HCT116 (cell line): ENCODE results near the gene CYB5B.

Experiments
- CBX3 ChIP-seq: IDR thresholded peaks from 2 replicates; pipeline ENCODE4 v1.6.1; 2012; ENCODE audit warnings: low read depth
- CEBPB ChIP-seq: IDR thresholded peaks from 2 replicates; pipeline ENCODE4 v1.6.1; 2012; ENCODE audit warnings: low read depth
- EZH2 ChIP-seq: fragments of 200-600 bp; sonication (generic); IDR thresholded peaks from 2 replicates; pipeline ENCODE4 v1.6.1; 2017; ENCODE audit warnings: antibody characterized with exemption, mixed run types
- POLR2A ChIP-seq: IDR thresholded peaks from 2 replicates; pipeline ENCODE4 v1.7.0; 2011; ENCODE audit warnings: borderline replicate concordance; ENCODE audit not compliant: insufficient read depth, insufficient read length; ENCODE audit errors: extremely low read depth
- SIN3A ChIP-seq: IDR thresholded peaks from 2 replicates; pipeline ENCODE4 v1.6.1; 2012; ENCODE audit warnings: low read depth
- TCF7L2 ChIP-seq: IDR thresholded peaks from 2 replicates; pipeline ENCODE4 v1.7.0; 2011; ENCODE audit warnings: borderline replicate concordance, inconsistent platforms; ENCODE audit not compliant: insufficient read depth, insufficient read length; ENCODE audit errors: extremely low read depth
- TF ChIP-seq, protein P1 (sequence below), 3 experiments: fragments of 200-600 bp in 1 of 3; sonication (generic) in 1 of 3; IDR thresholded peaks in 2 of 3; conservative IDR thresholded peaks in 1 of 3; 2 replicates each; pipeline ENCODE4 v1.5.1; 2012 to 2017; ENCODE audit warnings: low read depth in 2 of 3, low read length in 2 of 3, antibody characterized with exemption in 1 of 3, borderline replicate concordance in 1 of 3, control low read depth in 1 of 3, mild to moderate bottlenecking in 1 of 3, mixed read lengths in 1 of 3, mixed run types in 1 of 3, moderate library complexity in 1 of 3; ENCODE audit not compliant: insufficient read depth in 1 of 3
- TF ChIP-seq, protein P2 (sequence below): IDR thresholded peaks from 2 replicates; pipeline ENCODE4 v1.6.1; 2012; ENCODE audit warnings: low read depth

DNA sequence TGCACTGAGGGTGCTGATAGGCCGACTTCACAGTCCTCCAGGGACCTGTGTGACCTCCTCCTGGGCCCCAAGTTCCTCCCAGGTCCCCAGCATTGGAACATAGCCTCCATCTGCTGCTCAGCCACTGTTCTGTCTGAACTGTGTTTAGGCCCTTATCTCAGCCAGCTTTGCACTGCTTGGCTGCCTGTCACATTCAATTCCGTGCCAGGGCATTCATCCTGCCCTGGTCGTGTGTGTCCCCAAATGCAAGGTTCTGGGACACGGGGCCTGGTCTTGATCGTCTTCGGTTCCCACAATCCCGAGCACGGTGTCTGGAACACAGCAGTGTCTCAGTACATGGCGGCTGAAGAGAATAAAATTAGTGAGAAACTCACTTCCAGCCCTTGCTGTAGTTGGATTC, 71.4 kb downstream of the CYB5B start:
- TF ChIP-seq, protein P1, sequence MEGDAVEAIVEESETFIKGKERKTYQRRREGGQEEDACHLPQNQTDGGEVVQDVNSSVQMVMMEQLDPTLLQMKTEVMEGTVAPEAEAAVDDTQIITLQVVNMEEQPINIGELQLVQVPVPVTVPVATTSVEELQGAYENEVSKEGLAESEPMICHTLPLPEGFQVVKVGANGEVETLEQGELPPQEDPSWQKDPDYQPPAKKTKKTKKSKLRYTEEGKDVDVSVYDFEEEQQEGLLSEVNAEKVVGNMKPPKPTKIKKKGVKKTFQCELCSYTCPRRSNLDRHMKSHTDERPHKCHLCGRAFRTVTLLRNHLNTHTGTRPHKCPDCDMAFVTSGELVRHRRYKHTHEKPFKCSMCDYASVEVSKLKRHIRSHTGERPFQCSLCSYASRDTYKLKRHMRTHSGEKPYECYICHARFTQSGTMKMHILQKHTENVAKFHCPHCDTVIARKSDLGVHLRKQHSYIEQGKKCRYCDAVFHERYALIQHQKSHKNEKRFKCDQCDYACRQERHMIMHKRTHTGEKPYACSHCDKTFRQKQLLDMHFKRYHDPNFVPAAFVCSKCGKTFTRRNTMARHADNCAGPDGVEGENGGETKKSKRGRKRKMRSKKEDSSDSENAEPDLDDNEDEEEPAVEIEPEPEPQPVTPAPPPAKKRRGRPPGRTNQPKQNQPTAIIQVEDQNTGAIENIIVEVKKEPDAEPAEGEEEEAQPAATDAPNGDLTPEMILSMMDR (IDR thresholded peaks at IDR 0.05 in 2 of 3, conservative IDR thresholded peaks at IDR 0.05 in 1 of 3; ENCODE audit: borderline replicate concordance in 1 of 3, insufficient read depth in 1 of 3, low read depth in 2 of 3, low read length in 2 of 3): no peak
- TF ChIP-seq POLR2A: no peak
- TF ChIP-seq EZH2: no peak
- no peak for TF ChIP-seq CEBPB
- TF ChIP-seq TCF7L2: no peak
- TF ChIP-seq CBX3: no peak
- TF ChIP-seq, protein P2, sequence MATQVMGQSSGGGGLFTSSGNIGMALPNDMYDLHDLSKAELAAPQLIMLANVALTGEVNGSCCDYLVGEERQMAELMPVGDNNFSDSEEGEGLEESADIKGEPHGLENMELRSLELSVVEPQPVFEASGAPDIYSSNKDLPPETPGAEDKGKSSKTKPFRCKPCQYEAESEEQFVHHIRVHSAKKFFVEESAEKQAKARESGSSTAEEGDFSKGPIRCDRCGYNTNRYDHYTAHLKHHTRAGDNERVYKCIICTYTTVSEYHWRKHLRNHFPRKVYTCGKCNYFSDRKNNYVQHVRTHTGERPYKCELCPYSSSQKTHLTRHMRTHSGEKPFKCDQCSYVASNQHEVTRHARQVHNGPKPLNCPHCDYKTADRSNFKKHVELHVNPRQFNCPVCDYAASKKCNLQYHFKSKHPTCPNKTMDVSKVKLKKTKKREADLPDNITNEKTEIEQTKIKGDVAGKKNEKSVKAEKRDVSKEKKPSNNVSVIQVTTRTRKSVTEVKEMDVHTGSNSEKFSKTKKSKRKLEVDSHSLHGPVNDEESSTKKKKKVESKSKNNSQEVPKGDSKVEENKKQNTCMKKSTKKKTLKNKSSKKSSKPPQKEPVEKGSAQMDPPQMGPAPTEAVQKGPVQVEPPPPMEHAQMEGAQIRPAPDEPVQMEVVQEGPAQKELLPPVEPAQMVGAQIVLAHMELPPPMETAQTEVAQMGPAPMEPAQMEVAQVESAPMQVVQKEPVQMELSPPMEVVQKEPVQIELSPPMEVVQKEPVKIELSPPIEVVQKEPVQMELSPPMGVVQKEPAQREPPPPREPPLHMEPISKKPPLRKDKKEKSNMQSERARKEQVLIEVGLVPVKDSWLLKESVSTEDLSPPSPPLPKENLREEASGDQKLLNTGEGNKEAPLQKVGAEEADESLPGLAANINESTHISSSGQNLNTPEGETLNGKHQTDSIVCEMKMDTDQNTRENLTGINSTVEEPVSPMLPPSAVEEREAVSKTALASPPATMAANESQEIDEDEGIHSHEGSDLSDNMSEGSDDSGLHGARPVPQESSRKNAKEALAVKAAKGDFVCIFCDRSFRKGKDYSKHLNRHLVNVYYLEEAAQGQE: no peak
- TF ChIP-seq SIN3A: no peak
